Hepatocyte (in vitro differentiated cells): Measurements from ENCODE around the gene RDX. TPM values are rescaled to one million over a fixed set of nuclear protein-coding genes. Genes with fewer than 3 reads are reported as not detected.

Experiments
- DNase-seq: peaks from one replicate; pipeline ENCODE4 v3.0.0-alpha.2; 2016; ENCODE audit warnings: low spot score
- H2AFZ ChIP-seq: fragments of 200-600 bp; sonication (generic); 2 replicates; pipeline ENCODE4 v1.6.0; 2016; ENCODE audit warnings: antibody characterized with exemption, mild to moderate bottlenecking
- H3K27ac ChIP-seq: fragments of 200-600 bp; sonication (generic); 2 replicates; pipeline ENCODE4 v1.5.1; 2016; ENCODE audit warnings: mild to moderate bottlenecking
- H3K27me3 ChIP-seq: fragments of 200-600 bp; sonication (generic); 2 replicates; pipeline ENCODE4 v1.6.1; 2016
- H3K36me3 ChIP-seq: fragments of 200-600 bp; sonication (generic); replicated peaks from 2 replicates; pipeline ENCODE4 v1.5.1; 2016; ENCODE audit warnings: low read depth; ENCODE audit not compliant: insufficient read depth
- H3K4me1 ChIP-seq: fragments of 200-600 bp; sonication (generic); 2 replicates; pipeline ENCODE4 v1.5.1; 2016; ENCODE audit warnings: mild to moderate bottlenecking, moderate library complexity; ENCODE audit not compliant: insufficient read depth
- H3K4me2 ChIP-seq: fragments of 200-600 bp; sonication (generic); 2 replicates; pipeline ENCODE4 v1.6.0; 2016
- H3K4me3 ChIP-seq: fragments of 200-600 bp; sonication (generic); 2 replicates; pipeline ENCODE4 v1.5.1; 2016; ENCODE audit warnings: mild to moderate bottlenecking
- H3K79me2 ChIP-seq: fragments of 200-600 bp; sonication (generic); 2 replicates; pipeline ENCODE4 v1.6.0; 2017; ENCODE audit warnings: mild to moderate bottlenecking
- H3K9me2 ChIP-seq: fragments of 200-600 bp; sonication (generic); replicated peaks from 2 replicates; pipeline ENCODE4 v1.6.0; 2017; ENCODE audit warnings: mild to moderate bottlenecking; ENCODE audit not compliant: insufficient read depth
- H3K9me3 ChIP-seq: fragments of 200-600 bp; sonication (generic); 2 replicates; pipeline ENCODE4 v1.5.1; 2016; ENCODE audit warnings: low read depth, mild to moderate bottlenecking
- H4K20me1 ChIP-seq: fragments of 200-600 bp; sonication (generic); 2 replicates; pipeline ENCODE4 v1.6.0; 2016; ENCODE audit warnings: mild to moderate bottlenecking; ENCODE audit not compliant: insufficient read depth, poor library complexity, severe bottlenecking
- EZH2 ChIP-seq: fragments of 200-600 bp; sonication (generic); IDR thresholded peaks from 2 replicates; pipeline ENCODE4 v1.6.1; 2016; ENCODE audit warnings: antibody characterized with exemption, mild to moderate bottlenecking, borderline replicate concordance
- EZH2phosphoT487 ChIP-seq: fragments of 200-600 bp; sonication (generic); IDR thresholded peaks from one replicate; pipeline ENCODE4 v1.6.1; 2018; ENCODE audit warnings: antibody characterized with exemption, mild to moderate bottlenecking, low read depth, moderate library complexity; ENCODE audit not compliant: unreplicated experiment, severe bottlenecking
- WGBS: methylation state at CpG from one replicate; pipeline ENCODE4 v1.1.6; 2016; ENCODE audit warnings: low lambda C conversion rate; ENCODE audit errors: missing lambda C conversion rate; 5-methylcytosine and 5-hydroxymethylcytosine counted together
- polyA plus RNA-seq: library from polyadenylated mRNA; unstranded; fragments of >200 nt; fragmentation: Nextera tagmentation; extraction: Ambion mirVana; gene quantifications from 2 replicates; pipeline ENCODE4 v1.2.1, GENCODE V29; 2016
- total RNA-seq: library from RNA; depleted of rRNA; stranded (reverse); fragments of >200 nt; gene quantifications from 2 replicates; pipeline ENCODE4 v1.2.3, GENCODE V29; 2014
- TF ChIP-seq, protein P1 (sequence below): fragments of 200-600 bp; sonication (generic); IDR thresholded peaks from 2 replicates; pipeline ENCODE4 v1.5.1; 2016; ENCODE audit warnings: antibody characterized with exemption, mild to moderate bottlenecking; ENCODE audit not compliant: poor library complexity

Gene RDX
- total and polyA plus RNA-seq, 2 experiments from 2014 or later = 106 to 143 TPM

DNA sequence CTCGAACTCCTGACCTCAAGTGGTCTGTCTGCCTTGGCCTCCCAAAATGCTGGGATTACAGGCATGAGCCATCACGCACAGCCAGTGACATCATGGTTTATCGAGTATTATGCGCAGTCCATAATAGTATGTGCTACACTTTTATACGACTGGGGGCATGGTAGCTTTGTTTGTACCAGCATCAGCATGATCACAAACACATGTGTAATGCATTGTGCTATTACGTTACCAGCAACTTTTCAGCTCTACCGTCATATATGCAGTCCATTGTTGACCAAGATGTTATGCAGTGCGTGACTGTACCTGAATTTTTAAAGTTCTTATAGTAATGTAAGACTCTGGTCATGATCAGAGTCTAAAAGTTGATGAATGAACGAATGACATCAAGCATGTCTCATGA lies 135.4 kb downstream of the RDX start:
- Histone ChIP-seq H3K36me3 (no peaks in the 10 kb centered on the region), H3K9me2 (no peaks in the 10 kb centered on the region), H3K9me3 (no peaks in the 10 kb centered on the region), H3K79me2 (no peaks in the 10 kb centered on the region), H2AFZ (no peak overlapping the region), H3K27me3 (no peaks in the 10 kb centered on the region), H3K27ac (no peak overlapping the region), H3K4me1 (no peaks in the 10 kb centered on the region), H4K20me1 (no peaks in the 10 kb centered on the region), H3K4me3 (no peak overlapping the region), H3K4me2 (no peak overlapping the region)
- no peak for TF ChIP-seq EZH2
- TF ChIP-seq, protein P1, sequence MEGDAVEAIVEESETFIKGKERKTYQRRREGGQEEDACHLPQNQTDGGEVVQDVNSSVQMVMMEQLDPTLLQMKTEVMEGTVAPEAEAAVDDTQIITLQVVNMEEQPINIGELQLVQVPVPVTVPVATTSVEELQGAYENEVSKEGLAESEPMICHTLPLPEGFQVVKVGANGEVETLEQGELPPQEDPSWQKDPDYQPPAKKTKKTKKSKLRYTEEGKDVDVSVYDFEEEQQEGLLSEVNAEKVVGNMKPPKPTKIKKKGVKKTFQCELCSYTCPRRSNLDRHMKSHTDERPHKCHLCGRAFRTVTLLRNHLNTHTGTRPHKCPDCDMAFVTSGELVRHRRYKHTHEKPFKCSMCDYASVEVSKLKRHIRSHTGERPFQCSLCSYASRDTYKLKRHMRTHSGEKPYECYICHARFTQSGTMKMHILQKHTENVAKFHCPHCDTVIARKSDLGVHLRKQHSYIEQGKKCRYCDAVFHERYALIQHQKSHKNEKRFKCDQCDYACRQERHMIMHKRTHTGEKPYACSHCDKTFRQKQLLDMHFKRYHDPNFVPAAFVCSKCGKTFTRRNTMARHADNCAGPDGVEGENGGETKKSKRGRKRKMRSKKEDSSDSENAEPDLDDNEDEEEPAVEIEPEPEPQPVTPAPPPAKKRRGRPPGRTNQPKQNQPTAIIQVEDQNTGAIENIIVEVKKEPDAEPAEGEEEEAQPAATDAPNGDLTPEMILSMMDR = no peak
- no peak for TF ChIP-seq EZH2phosphoT487
- 97% methylated on average over 9 of the region's 9 CpGs for WGBS
- DNase-seq = no peak

DNA sequence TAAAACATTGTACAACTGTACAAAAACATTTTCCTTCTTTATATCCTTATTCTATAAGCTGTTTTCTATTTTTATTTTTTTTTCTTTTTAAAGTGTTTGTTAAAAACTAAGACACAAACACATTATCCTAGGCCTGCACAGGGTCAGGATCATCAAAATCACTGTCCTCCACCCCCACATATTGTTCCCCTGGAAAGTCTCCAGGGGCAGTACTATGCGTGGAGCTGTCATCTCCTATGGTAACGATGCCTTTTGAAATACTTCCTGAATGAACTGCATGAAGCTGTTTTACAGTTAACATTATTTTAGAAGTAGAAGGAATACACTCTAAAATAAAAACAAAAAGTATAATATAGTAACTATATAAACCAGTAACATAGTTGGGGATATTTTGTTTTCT lies 136.0 kb downstream of the RDX start:
- Histone ChIP-seq H3K9me3 (no peaks in the 10 kb centered on the region), H3K79me2 (no peaks in the 10 kb centered on the region), H2AFZ (no peak overlapping the region), H3K9me2 (no peaks in the 10 kb centered on the region), H3K4me2 (no peak overlapping the region), H3K36me3 (no peaks in the 10 kb centered on the region), H3K27me3 (no peaks in the 10 kb centered on the region), H3K4me3 (no peak overlapping the region), H3K4me1 (no peaks in the 10 kb centered on the region), H3K27ac (no peak overlapping the region), H4K20me1 (no peaks in the 10 kb centered on the region)
- no peak for DNase-seq
- WGBS = 89% methylated on average over 2 of the region's 2 CpGs
- TF ChIP-seq, protein P1 = no peak
- no peak for TF ChIP-seq EZH2phosphoT487
- no peak for TF ChIP-seq EZH2

DNA sequence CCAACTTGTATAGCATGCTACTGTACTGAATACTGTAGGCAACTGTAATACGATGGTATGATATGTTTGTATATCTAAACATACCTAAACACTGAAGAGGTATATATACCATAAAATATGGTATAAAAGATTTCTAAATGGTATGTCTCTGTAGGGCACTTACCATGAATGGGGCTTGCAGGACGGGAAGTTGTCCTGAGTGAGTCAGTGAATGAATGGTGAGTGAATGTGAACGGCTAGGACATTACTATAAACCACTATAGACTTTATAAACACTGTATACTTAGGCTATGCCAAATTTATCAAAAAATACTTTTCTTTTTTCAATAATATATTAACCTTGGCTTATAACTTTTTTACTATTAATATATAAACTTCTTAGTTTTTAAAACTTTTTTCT lies 136.4 kb downstream of the RDX start:
- Histone ChIP-seq H3K27me3 (no peaks in the 10 kb centered on the region), H3K9me2 (no peaks in the 10 kb centered on the region), H3K9me3 (no peaks in the 10 kb centered on the region), H3K4me2 (no peak overlapping the region), H3K27ac (no peak overlapping the region), H3K4me3 (no peak overlapping the region), H4K20me1 (no peaks in the 10 kb centered on the region), H2AFZ (no peak overlapping the region), H3K79me2 (no peaks in the 10 kb centered on the region), H3K4me1 (no peaks in the 10 kb centered on the region), H3K36me3 (no peaks in the 10 kb centered on the region)
- no peak for DNase-seq
- WGBS = 91% methylated on average over 3 of the region's 3 CpGs
- no peak for TF ChIP-seq EZH2
- TF ChIP-seq, protein P1 = no peak
- TF ChIP-seq EZH2phosphoT487 = no peak

DNA sequence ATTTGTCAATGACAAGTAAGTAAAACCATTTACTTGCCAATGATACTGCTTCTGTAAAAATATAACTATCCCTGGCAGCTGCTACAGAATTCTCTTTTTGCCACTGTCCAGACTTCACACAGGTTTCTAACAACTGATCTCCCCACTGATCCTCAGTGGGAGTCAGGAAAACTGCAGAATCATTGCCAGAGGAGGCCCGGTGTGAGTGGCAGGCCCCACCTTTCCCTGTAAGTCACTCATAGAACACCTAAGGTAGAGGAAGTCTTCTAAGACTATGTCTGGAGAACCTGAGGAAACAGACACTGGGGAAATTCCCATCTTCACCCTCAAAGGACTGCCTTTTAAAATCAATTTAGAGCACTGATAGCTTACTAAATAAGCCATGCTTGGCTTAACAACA lies 136.9 kb downstream of the RDX start:
- Histone ChIP-seq H3K79me2 (no peaks in the 10 kb centered on the region), H3K9me2 (no peaks in the 10 kb centered on the region), H3K4me1 (no peaks in the 10 kb centered on the region), H3K27ac (no peak overlapping the region), H4K20me1 (no peaks in the 10 kb centered on the region), H3K4me2 (no peak overlapping the region), H2AFZ (no peak overlapping the region), H3K27me3 (no peaks in the 10 kb centered on the region), H3K36me3 (no peaks in the 10 kb centered on the region), H3K9me3 (no peaks in the 10 kb centered on the region), H3K4me3 (no peak overlapping the region)
- TF ChIP-seq EZH2 = no peak
- TF ChIP-seq EZH2phosphoT487 = no peak
- TF ChIP-seq, protein P1 = no peak
- WGBS = 100% methylated on average over 1 of the region's 1 CpG
- DNase-seq = no peak
